Hepatocyte (in vitro differentiated cells): ENCODE data around the gene ULK4. TPM values are rescaled to one million over a fixed set of nuclear protein-coding genes. Genes with fewer than 3 reads are reported as not detected.

Experiments
- DNase-seq: peaks from one replicate; pipeline ENCODE4 v3.0.0-alpha.2; 2016; ENCODE audit warnings: low spot score
- H2AFZ ChIP-seq: fragments of 200-600 bp; sonication (generic); 2 replicates; pipeline ENCODE4 v1.6.0; 2016; ENCODE audit warnings: antibody characterized with exemption, mild to moderate bottlenecking
- H3K27ac ChIP-seq: fragments of 200-600 bp; sonication (generic); 2 replicates; pipeline ENCODE4 v1.5.1; 2016; ENCODE audit warnings: mild to moderate bottlenecking
- H3K27me3 ChIP-seq: fragments of 200-600 bp; sonication (generic); 2 replicates; pipeline ENCODE4 v1.6.1; 2016
- H3K36me3 ChIP-seq: fragments of 200-600 bp; sonication (generic); replicated peaks from 2 replicates; pipeline ENCODE4 v1.5.1; 2016; ENCODE audit warnings: low read depth; ENCODE audit not compliant: insufficient read depth
- H3K4me1 ChIP-seq: fragments of 200-600 bp; sonication (generic); 2 replicates; pipeline ENCODE4 v1.5.1; 2016; ENCODE audit warnings: mild to moderate bottlenecking, moderate library complexity; ENCODE audit not compliant: insufficient read depth
- H3K4me2 ChIP-seq: fragments of 200-600 bp; sonication (generic); 2 replicates; pipeline ENCODE4 v1.6.0; 2016
- H3K4me3 ChIP-seq: fragments of 200-600 bp; sonication (generic); 2 replicates; pipeline ENCODE4 v1.5.1; 2016; ENCODE audit warnings: mild to moderate bottlenecking
- H3K79me2 ChIP-seq: fragments of 200-600 bp; sonication (generic); 2 replicates; pipeline ENCODE4 v1.6.0; 2017; ENCODE audit warnings: mild to moderate bottlenecking
- H3K9me2 ChIP-seq: fragments of 200-600 bp; sonication (generic); replicated peaks from 2 replicates; pipeline ENCODE4 v1.6.0; 2017; ENCODE audit warnings: mild to moderate bottlenecking; ENCODE audit not compliant: insufficient read depth
- H3K9me3 ChIP-seq: fragments of 200-600 bp; sonication (generic); 2 replicates; pipeline ENCODE4 v1.5.1; 2016; ENCODE audit warnings: low read depth, mild to moderate bottlenecking
- H4K20me1 ChIP-seq: fragments of 200-600 bp; sonication (generic); 2 replicates; pipeline ENCODE4 v1.6.0; 2016; ENCODE audit warnings: mild to moderate bottlenecking; ENCODE audit not compliant: insufficient read depth, poor library complexity, severe bottlenecking
- CTCF ChIP-seq: fragments of 200-600 bp; sonication (generic); IDR thresholded peaks from 2 replicates; pipeline ENCODE4 v1.5.1; 2016; ENCODE audit warnings: antibody characterized with exemption, mild to moderate bottlenecking; ENCODE audit not compliant: poor library complexity
- EZH2 ChIP-seq: fragments of 200-600 bp; sonication (generic); IDR thresholded peaks from 2 replicates; pipeline ENCODE4 v1.6.1; 2016; ENCODE audit warnings: antibody characterized with exemption, mild to moderate bottlenecking, borderline replicate concordance
- EZH2phosphoT487 ChIP-seq: fragments of 200-600 bp; sonication (generic); IDR thresholded peaks from one replicate; pipeline ENCODE4 v1.6.1; 2018; ENCODE audit warnings: antibody characterized with exemption, mild to moderate bottlenecking, low read depth, moderate library complexity; ENCODE audit not compliant: unreplicated experiment, severe bottlenecking
- WGBS: methylation state at CpG from one replicate; pipeline ENCODE4 v1.1.6; 2016; ENCODE audit warnings: low lambda C conversion rate; ENCODE audit errors: missing lambda C conversion rate; 5-methylcytosine and 5-hydroxymethylcytosine counted together
- polyA plus RNA-seq: library from polyadenylated mRNA; unstranded; fragments of >200 nt; fragmentation: Nextera tagmentation; extraction: Ambion mirVana; gene quantifications from 2 replicates; pipeline ENCODE4 v1.2.1, GENCODE V29; 2016
- total RNA-seq: library from RNA; depleted of rRNA; stranded (reverse); fragments of >200 nt; gene quantifications from 2 replicates; pipeline ENCODE4 v1.2.3, GENCODE V29; 2014

The ULK4 gene
- total and polyA plus RNA-seq, 2 experiments from 2014 or later, result 3.8 to 9.1 TPM

GRCh38 chr3:41579861-41580260 is 382.0 kb downstream of the ULK4 start:
- Histone ChIP-seq H4K20me1 (no peaks in the 10 kb centered on the region), H3K27me3 (no peaks in the 10 kb centered on the region), H2AFZ (no peak overlapping the region), H3K4me3 (no peak overlapping the region), H3K79me2 (no peaks in the 10 kb centered on the region), H3K27ac (no peak overlapping the region), H3K4me2 (no peak overlapping the region), H3K4me1 (peaks cover 4% of the 10 kb centered on the region), H3K9me2 (no peaks in the 10 kb centered on the region), H3K9me3 (no peaks in the 10 kb centered on the region), H3K36me3 (no peaks in the 10 kb centered on the region)
- no peak for DNase-seq
- 86% methylated on average over 6 of the region's 6 CpGs for WGBS
- TF ChIP-seq EZH2, result no peak
- no peak for TF ChIP-seq EZH2phosphoT487
- TF ChIP-seq CTCF, result no peak

- Histone ChIP-seq H3K27ac (no peak overlapping the region), H4K20me1 (no peaks in the 10 kb centered on the region), H3K4me2 (no peak overlapping the region), H3K27me3 (no peaks in the 10 kb centered on the region), H3K9me2 (no peaks in the 10 kb centered on the region), H3K36me3 (no peaks in the 10 kb centered on the region), H3K9me3 (no peaks in the 10 kb centered on the region), H2AFZ (no peak overlapping the region), H3K4me1 (peaks cover 4% of the 10 kb centered on the region), H3K4me3 (no peak overlapping the region), H3K79me2 (no peaks in the 10 kb centered on the region)
- 94% methylated on average over 5 of the region's 5 CpGs for WGBS
- TF ChIP-seq EZH2phosphoT487 (no peak), CTCF (no peak), EZH2 (no peak)
- DNase-seq, result no peak
Observed at GRCh38 chr3:41578798-41579197, 383.1 kb downstream of the ULK4 start.

- Histone ChIP-seq H3K36me3 (no peaks in the 10 kb centered on the region), H3K27me3 (no peaks in the 10 kb centered on the region), H2AFZ (no peak overlapping the region), H3K9me3 (no peaks in the 10 kb centered on the region), H3K4me3 (no peak overlapping the region), H3K9me2 (no peaks in the 10 kb centered on the region), H3K79me2 (no peaks in the 10 kb centered on the region), H3K4me2 (no peak overlapping the region), H3K27ac (no peak overlapping the region), H4K20me1 (no peaks in the 10 kb centered on the region), H3K4me1 (peaks cover 4% of the 10 kb centered on the region)
- no peak for DNase-seq
- 78% methylated on average over 3 of the region's 3 CpGs for WGBS
- TF ChIP-seq EZH2, result no peak
- TF ChIP-seq CTCF, result no peak
- no peak for TF ChIP-seq EZH2phosphoT487
Observed at GRCh38 chr3:41575724-41576123, 386.2 kb downstream of the ULK4 start.

GRCh38 chr3:41574900-41575299 is 387.0 kb downstream of the ULK4 start:
- no peaks in the 10 kb centered on the region for H3K79me2 ChIP-seq
- no peaks in the 10 kb centered on the region for H4K20me1 ChIP-seq
- no peaks in the 10 kb centered on the region for H3K4me1 ChIP-seq
- H3K36me3 ChIP-seq, result no peaks in the 10 kb centered on the region
- no peak overlapping the region for H2AFZ ChIP-seq
- no peak overlapping the region for H3K4me3 ChIP-seq
- H3K27me3 ChIP-seq, result no peaks in the 10 kb centered on the region
- no peak for DNase-seq
- no peaks in the 10 kb centered on the region for H3K9me2 ChIP-seq
- no peak overlapping the region for H3K27ac ChIP-seq
- H3K9me3 ChIP-seq, result no peaks in the 10 kb centered on the region
- no peak overlapping the region for H3K4me2 ChIP-seq
- TF ChIP-seq EZH2phosphoT487, result no peak
- TF ChIP-seq CTCF, result peak; percentile 18
- 89% methylated on average over 2 of the region's 2 CpGs for WGBS
